Mammary epithelial cell (primary cell): ENCODE measurements around the gene GPAT3.

Source experiments
- EZH2 ChIP-seq: IDR thresholded peaks from 2 replicates; pipeline ENCODE4 v1.6.1; 2012; ENCODE audit warnings: low read length, inconsistent platforms, borderline replicate concordance
- TF ChIP-seq, protein P1 (sequence below), 2 donors: IDR thresholded peaks in 1 of 2; conservative IDR thresholded peaks in 1 of 2; 2 replicates each; pipeline ENCODE4 v1.5.1; 2011 to 2012; ENCODE audit warnings: inconsistent platforms in 2 of 2, low read length in 2 of 2, mild to moderate bottlenecking in 2 of 2, control low read depth in 1 of 2, low read depth in 1 of 2; ENCODE audit not compliant: insufficient read depth in 1 of 2; ENCODE audit errors: extremely low read depth in 1 of 2

DNA sequence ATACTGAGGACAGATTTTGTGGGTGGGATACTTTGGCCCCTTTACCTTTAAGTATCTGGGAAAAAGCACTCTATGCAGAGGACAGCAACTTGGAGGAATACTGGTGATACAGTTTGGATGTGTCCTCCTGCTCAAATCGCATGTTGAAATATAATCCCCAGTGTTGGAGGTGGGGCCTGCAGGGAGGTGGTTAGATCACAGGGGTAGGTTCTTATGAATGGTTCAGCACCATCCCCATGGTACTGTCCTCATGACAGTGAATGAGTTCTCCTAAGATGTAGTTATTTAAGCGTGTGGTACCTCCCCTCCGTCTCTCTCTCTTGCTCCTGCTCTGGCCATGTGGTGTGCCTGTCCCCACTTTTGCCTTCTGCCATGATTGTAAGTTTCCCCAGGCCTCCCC lies 24.6 kb downstream of the GPAT3 start:
- TF ChIP-seq, protein P1, sequence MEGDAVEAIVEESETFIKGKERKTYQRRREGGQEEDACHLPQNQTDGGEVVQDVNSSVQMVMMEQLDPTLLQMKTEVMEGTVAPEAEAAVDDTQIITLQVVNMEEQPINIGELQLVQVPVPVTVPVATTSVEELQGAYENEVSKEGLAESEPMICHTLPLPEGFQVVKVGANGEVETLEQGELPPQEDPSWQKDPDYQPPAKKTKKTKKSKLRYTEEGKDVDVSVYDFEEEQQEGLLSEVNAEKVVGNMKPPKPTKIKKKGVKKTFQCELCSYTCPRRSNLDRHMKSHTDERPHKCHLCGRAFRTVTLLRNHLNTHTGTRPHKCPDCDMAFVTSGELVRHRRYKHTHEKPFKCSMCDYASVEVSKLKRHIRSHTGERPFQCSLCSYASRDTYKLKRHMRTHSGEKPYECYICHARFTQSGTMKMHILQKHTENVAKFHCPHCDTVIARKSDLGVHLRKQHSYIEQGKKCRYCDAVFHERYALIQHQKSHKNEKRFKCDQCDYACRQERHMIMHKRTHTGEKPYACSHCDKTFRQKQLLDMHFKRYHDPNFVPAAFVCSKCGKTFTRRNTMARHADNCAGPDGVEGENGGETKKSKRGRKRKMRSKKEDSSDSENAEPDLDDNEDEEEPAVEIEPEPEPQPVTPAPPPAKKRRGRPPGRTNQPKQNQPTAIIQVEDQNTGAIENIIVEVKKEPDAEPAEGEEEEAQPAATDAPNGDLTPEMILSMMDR (conservative IDR thresholded peaks at IDR 0.05 in 1 of 2, IDR thresholded peaks at IDR 0.05 in 1 of 2; ENCODE audit: extremely low read depth in 1 of 2, insufficient read depth in 1 of 2, low read depth in 1 of 2, low read length in 2 of 2), result no peak
- TF ChIP-seq EZH2, result no peak
